HCT116 (cell line): ENCODE data around the gene ASPA. TPM values are rescaled to one million over a fixed set of nuclear protein-coding genes. Genes with fewer than 3 reads are reported as not detected.

Experiments used
- ATAC-seq: fragments of 200-7000 bp; cut with Tn5 transposase; 2 replicates; pipeline ENCODE4 v1.9.1; 2020; ENCODE audit warnings: mild to moderate bottlenecking, moderate library complexity
- BruUV-seq: library from RNA; stranded (reverse); fragments of 400-500 nt; replicated peaks from 2 replicates; lab custom pipeline; 2021; lab: Mats Ljungman, UMichigan
- CTCF ChIA-PET: fragments of 300-600 bp; sonication (Branson Sonifier 250); formaldehyde crosslinking; loops from one replicate; lab custom pipeline; 2021; ENCODE audit warnings: antibody characterized with exemption; lab: Charles Lee
- POLR2A ChIA-PET: fragments of 300-600, 350-600 bp; sonication (Branson Sonifier 250); formaldehyde crosslinking; loops from one replicate; lab custom pipeline; 2021; ENCODE audit warnings: antibody characterized with exemption; lab: Charles Lee
- RAD21 ChIA-PET, 2 experiments: fragments of 300-600 bp; sonication (Branson Sonifier 250); formaldehyde crosslinking; loops; one replicate each; lab custom pipeline; 2023; ENCODE audit warnings: low total read pairs in 2 of 2; ENCODE audit not compliant: uncharacterized antibody in 2 of 2, unreplicated experiment in 2 of 2, low non-redundant PET in 1 of 2; lab: Charles Lee
- DNase-seq: peaks from one replicate; pipeline ENCODE4 v3.0.0-alpha.2; 2010; ENCODE audit warnings: low read depth, low spot score
- H2AFZ ChIP-seq: fragments of 200-600 bp; shearing (Covaris generic), sonication (generic); 2 replicates; pipeline ENCODE4 v1.6.1; 2017; ENCODE audit warnings: low read depth, mixed run types, mixed read lengths, antibody characterized with exemption, low read length; ENCODE audit not compliant: poor library complexity, severe bottlenecking
- H3K27ac ChIP-seq: 2 replicates; pipeline ENCODE4 v1.5.1; 2012; ENCODE audit warnings: low read depth, low read length
- H3K27me3 ChIP-seq: fragments of 200-600 bp; sonication (generic); 2 replicates; pipeline ENCODE4 v1.6.1; 2016; ENCODE audit warnings: mixed run types, low read length, mixed read lengths; ENCODE audit not compliant: insufficient read depth
- H3K36me3 ChIP-seq, 2 experiments: fragments of 200-500 bp in 1 of 2; fragments of 200-600 bp in 1 of 2; sonication (Bioruptor generic) in 1 of 2; sonication (generic) in 1 of 2; 2 replicates each; pipeline versions ENCODE4 v1.5.1 to v1.6.1; 2014 to 2016; ENCODE audit warnings: low read length in 2 of 2, inconsistent platforms in 1 of 2, mixed read lengths in 1 of 2, mixed run types in 1 of 2; ENCODE audit not compliant: insufficient read depth in 2 of 2, control insufficient read depth in 1 of 2
- H3K4me1 ChIP-seq, 2 experiments: fragments of 200-600 bp in 1 of 2; sonication (generic) in 1 of 2; 2 replicates each; pipeline versions ENCODE4 v1.5.1 to v1.6.1; 2012 to 2017; ENCODE audit warnings: low read length in 2 of 2, inconsistent platforms in 1 of 2, mild to moderate bottlenecking in 1 of 2, mixed read lengths in 1 of 2, mixed run types in 1 of 2, moderate library complexity in 1 of 2; ENCODE audit not compliant: insufficient read depth in 2 of 2, control insufficient read depth in 1 of 2
- H3K4me2 ChIP-seq: fragments of 200-600 bp; sonication (generic); 2 replicates; pipeline ENCODE4 v1.6.1; 2017; ENCODE audit warnings: mixed run types, low read length, mixed read lengths
- H3K4me3 ChIP-seq, 2 experiments: fragments of 200-600 bp in 1 of 2; sonication (generic) in 1 of 2; replicated peaks in 1 of 2; 2 replicates each; pipeline ENCODE4 v1.5.1; 2011 to 2016; ENCODE audit warnings: low read length in 2 of 2, control low read depth in 1 of 2, low read depth in 1 of 2, mild to moderate bottlenecking in 1 of 2, mixed read lengths in 1 of 2, mixed run types in 1 of 2
- H3K79me2 ChIP-seq: fragments of 200-600 bp; sonication (generic); 2 replicates; pipeline ENCODE4 v1.6.1; 2017; ENCODE audit warnings: mild to moderate bottlenecking, mixed run types, low read length, moderate library complexity, mixed read lengths; ENCODE audit not compliant: insufficient read depth
- H3K9ac ChIP-seq: fragments of 200-600 bp; sonication (generic); 2 replicates; pipeline ENCODE4 v1.6.1; 2016; ENCODE audit warnings: low read length, mixed read lengths
- H3K9me2 ChIP-seq: fragments of 200-600 bp; sonication (generic), shearing (Covaris generic); 2 replicates; pipeline ENCODE4 v1.6.1; 2017; ENCODE audit warnings: mixed run types, mild to moderate bottlenecking, moderate library complexity; ENCODE audit not compliant: insufficient read depth
- H3K9me3 ChIP-seq, 2 experiments: fragments of 200-500 bp in 1 of 2; fragments of 200-600 bp in 1 of 2; sonication (Bioruptor generic) in 1 of 2; sonication (generic) in 1 of 2; 2 replicates each; pipeline ENCODE4 v1.6.1; 2014 to 2017; ENCODE audit warnings: low read length in 2 of 2, mixed read lengths in 2 of 2, inconsistent platforms in 1 of 2, low read depth in 1 of 2, mild to moderate bottlenecking in 1 of 2, mixed run types in 1 of 2, moderate library complexity in 1 of 2; ENCODE audit not compliant: control insufficient read depth in 1 of 2, insufficient read depth in 1 of 2
- H4K20me1 ChIP-seq: fragments of 200-600 bp; sonication (generic), shearing (Covaris generic); 2 replicates; pipeline ENCODE4 v1.6.1; 2017; ENCODE audit warnings: mixed run types, mild to moderate bottlenecking, moderate library complexity; ENCODE audit not compliant: insufficient read depth
- ELF1 ChIP-seq: IDR thresholded peaks from 2 replicates; pipeline ENCODE4 v1.6.1; 2012; ENCODE audit warnings: low read depth, borderline replicate concordance
- EZH2 ChIP-seq: fragments of 200-600 bp; sonication (generic); IDR thresholded peaks from 2 replicates; pipeline ENCODE4 v1.6.1; 2017; ENCODE audit warnings: antibody characterized with exemption, mixed run types
- EZH2phosphoT487 ChIP-seq: fragments of 200-600 bp; IDR thresholded peaks from 2 replicates; pipeline ENCODE4 v1.6.1; 2018; ENCODE audit warnings: antibody characterized with exemption, borderline replicate concordance
- SP1 ChIP-seq: IDR thresholded peaks from 2 replicates; pipeline ENCODE4 v1.6.1; 2012; ENCODE audit warnings: low read depth
- ZFX ChIP-seq: fragments of 450-650 bp; IDR thresholded peaks from 2 replicates; pipeline ENCODE4 v1.6.1; 2017
- intact Hi-C: fragments of 100-400 bp; cut with micrococcal nuclease; formaldehyde crosslinking; loops from 2 replicates; pipeline ENCODE4 v1.10.0; 2022
- total RNA-seq: library from RNA; stranded (reverse); gene quantifications from one replicate; pipeline ENCODE4 v1.2.1, GENCODE V29; 2021; ENCODE audit not compliant: unreplicated experiment
- TF ChIP-seq, protein P1 (sequence below): IDR thresholded peaks from 2 replicates; pipeline ENCODE4 v1.6.1; 2012
- TF ChIP-seq, protein P2 (sequence below): IDR thresholded peaks from 2 replicates; pipeline ENCODE4 v1.6.1; 2012
- TF ChIP-seq, protein P3 (sequence below), 3 experiments: fragments of 200-600 bp in 1 of 3; sonication (generic) in 1 of 3; IDR thresholded peaks in 2 of 3; conservative IDR thresholded peaks in 1 of 3; 2 replicates each; pipeline ENCODE4 v1.5.1; 2012 to 2017; ENCODE audit warnings: low read depth in 2 of 3, low read length in 2 of 3, antibody characterized with exemption in 1 of 3, borderline replicate concordance in 1 of 3, control low read depth in 1 of 3, mild to moderate bottlenecking in 1 of 3, mixed read lengths in 1 of 3, mixed run types in 1 of 3, moderate library complexity in 1 of 3; ENCODE audit not compliant: insufficient read depth in 1 of 3

The ASPA gene
- total RNA-seq, 1 experiment from 2014 or later: not detected

DNA sequence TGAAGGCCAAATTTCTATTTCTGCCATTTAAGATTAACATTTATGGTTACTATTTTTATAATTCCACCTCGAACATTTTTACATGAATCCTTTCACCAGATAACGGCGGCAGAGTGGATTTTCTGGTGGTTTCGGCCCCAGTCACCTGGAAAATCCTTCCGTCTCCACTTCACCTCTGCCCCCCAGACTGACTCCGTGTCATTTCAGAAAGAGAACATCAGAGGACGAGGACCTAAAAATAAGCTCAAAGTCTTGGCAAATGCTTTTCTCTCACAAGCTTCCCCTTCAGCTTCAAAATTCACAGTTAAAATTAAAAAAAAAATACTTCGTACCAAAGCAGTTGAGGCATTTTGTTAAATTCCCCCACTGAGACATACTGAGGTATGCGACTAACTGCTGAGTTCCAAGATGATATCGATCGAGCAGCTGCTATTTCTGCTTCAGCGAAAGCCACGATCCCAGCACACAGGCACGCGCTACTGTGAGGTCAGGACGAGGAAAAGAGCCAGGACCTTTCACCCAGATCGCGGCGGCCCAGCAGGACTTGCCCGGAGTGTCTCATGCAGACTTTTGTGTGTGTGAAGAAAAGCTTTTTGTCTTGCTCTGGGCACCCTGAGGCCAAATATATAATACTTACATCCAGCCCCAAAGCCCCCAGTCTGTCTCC lies 36.8 kb downstream of the ASPA start:
- Histone ChIP-seq H3K27me3 (0 out of 2 replicates have a peak, but pooled peaks cover 3% of the 10 kb centered on the region), H2AFZ (no peak overlapping the region), H3K9me3 (no peaks in the 10 kb centered on the region), H3K36me3 (no peaks in the 10 kb centered on the region), H3K9me2 (no peaks in the 10 kb centered on the region), H3K9ac (no peak overlapping the region), H3K79me2 (no peaks in the 10 kb centered on the region), H4K20me1 (no peaks in the 10 kb centered on the region), H3K4me2 (no peak overlapping the region), H3K27ac (no peak overlapping the region), H3K4me1 (no peaks in the 10 kb centered on the region), H3K4me3 (no peak overlapping the region)
- intact Hi-C loops: no loop called here
- ChIA-PET RAD21 (no interaction called here), CTCF (no interaction called here), POLR2A (no interaction called here)
- DNase-seq (no peak), ATAC-seq (no peak)
- no TSS peak for BruUV-seq
- TF ChIP-seq ELF1: no peak
- no peak for TF ChIP-seq ZFX
- no peak for TF ChIP-seq EZH2phosphoT487
- TF ChIP-seq, protein P1, sequence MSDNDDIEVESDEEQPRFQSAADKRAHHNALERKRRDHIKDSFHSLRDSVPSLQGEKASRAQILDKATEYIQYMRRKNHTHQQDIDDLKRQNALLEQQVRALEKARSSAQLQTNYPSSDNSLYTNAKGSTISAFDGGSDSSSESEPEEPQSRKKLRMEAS: no peak
- TF ChIP-seq SP1: no peak
- TF ChIP-seq, protein P2, sequence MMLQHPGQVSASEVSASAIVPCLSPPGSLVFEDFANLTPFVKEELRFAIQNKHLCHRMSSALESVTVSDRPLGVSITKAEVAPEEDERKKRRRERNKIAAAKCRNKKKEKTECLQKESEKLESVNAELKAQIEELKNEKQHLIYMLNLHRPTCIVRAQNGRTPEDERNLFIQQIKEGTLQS: no peak
- TF ChIP-seq EZH2: no peak
- TF ChIP-seq, protein P3, sequence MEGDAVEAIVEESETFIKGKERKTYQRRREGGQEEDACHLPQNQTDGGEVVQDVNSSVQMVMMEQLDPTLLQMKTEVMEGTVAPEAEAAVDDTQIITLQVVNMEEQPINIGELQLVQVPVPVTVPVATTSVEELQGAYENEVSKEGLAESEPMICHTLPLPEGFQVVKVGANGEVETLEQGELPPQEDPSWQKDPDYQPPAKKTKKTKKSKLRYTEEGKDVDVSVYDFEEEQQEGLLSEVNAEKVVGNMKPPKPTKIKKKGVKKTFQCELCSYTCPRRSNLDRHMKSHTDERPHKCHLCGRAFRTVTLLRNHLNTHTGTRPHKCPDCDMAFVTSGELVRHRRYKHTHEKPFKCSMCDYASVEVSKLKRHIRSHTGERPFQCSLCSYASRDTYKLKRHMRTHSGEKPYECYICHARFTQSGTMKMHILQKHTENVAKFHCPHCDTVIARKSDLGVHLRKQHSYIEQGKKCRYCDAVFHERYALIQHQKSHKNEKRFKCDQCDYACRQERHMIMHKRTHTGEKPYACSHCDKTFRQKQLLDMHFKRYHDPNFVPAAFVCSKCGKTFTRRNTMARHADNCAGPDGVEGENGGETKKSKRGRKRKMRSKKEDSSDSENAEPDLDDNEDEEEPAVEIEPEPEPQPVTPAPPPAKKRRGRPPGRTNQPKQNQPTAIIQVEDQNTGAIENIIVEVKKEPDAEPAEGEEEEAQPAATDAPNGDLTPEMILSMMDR (IDR thresholded peaks at IDR 0.05 in 2 of 3, conservative IDR thresholded peaks at IDR 0.05 in 1 of 3; ENCODE audit: borderline replicate concordance in 1 of 3, insufficient read depth in 1 of 3, low read depth in 2 of 3, low read length in 2 of 3): no peak
